Kidney epithelial cell (primary cell): ENCODE data around the gene SNTG2. TPM values are rescaled to one million over a fixed set of nuclear protein-coding genes. Genes with fewer than 3 reads are reported as not detected.

Experiments
- DNase-seq: peaks from one replicate; pipeline ENCODE4 v3.0.0-alpha.2; 2010; ENCODE audit warnings: low read depth
- H3K27me3 ChIP-seq: 2 replicates; pipeline ENCODE4 v1.6.0; 2011; ENCODE audit warnings: low read length; ENCODE audit not compliant: control insufficient read depth, insufficient read depth
- H3K36me3 ChIP-seq: 2 replicates; pipeline ENCODE4 v1.5.1; 2011; ENCODE audit warnings: low read length; ENCODE audit not compliant: control insufficient read depth, insufficient read depth
- H3K4me3 ChIP-seq: 2 replicates; pipeline ENCODE4 v1.5.1; 2011; ENCODE audit warnings: low read depth, mild to moderate bottlenecking, control low read depth, low read length
- CTCF ChIP-seq: IDR thresholded peaks from 2 replicates; pipeline ENCODE4 v1.5.1; 2011; ENCODE audit warnings: mild to moderate bottlenecking, moderate library complexity, low read length, control low read depth, inconsistent platforms; ENCODE audit not compliant: insufficient read depth, poor library complexity, severe bottlenecking
- total RNA-seq: library from RNA; depleted of rRNA; stranded (reverse); fragments of >200 nt; gene quantifications from 2 replicates; pipeline ENCODE4 v1.2.3, GENCODE V29; 2015

The SNTG2 gene
- total RNA-seq, 1 donor from 2014 or later = 0.38 TPM

GRCh38 chr2:1318366-1319009 is 367.8 kb downstream of the SNTG2 start:
- no peak for TF ChIP-seq CTCF
- Histone ChIP-seq H3K36me3 (no peaks in the 10 kb centered on the region), H3K4me3 (no peak overlapping the region), H3K27me3 (no peaks in the 10 kb centered on the region)
- no peak for DNase-seq

GRCh38 chr2:1319393-1319792 is 368.7 kb downstream of the SNTG2 start:
- TF ChIP-seq CTCF = no peak
- DNase-seq = no peak
- H3K36me3 ChIP-seq = no peaks in the 10 kb centered on the region
- H3K27me3 ChIP-seq = no peaks in the 10 kb centered on the region
- H3K4me3 ChIP-seq = no peak overlapping the region

GRCh38 chr2:1321321-1321720 is 370.7 kb downstream of the SNTG2 start:
- H3K4me3 ChIP-seq = no peak overlapping the region
- no peaks in the 10 kb centered on the region for H3K36me3 ChIP-seq
- no peaks in the 10 kb centered on the region for H3K27me3 ChIP-seq
- no peak for TF ChIP-seq CTCF
- no peak for DNase-seq

GRCh38 chr2:1324884-1325283 is 374.2 kb downstream of the SNTG2 start:
- no peaks in the 10 kb centered on the region for H3K36me3 ChIP-seq
- no peak for DNase-seq
- H3K4me3 ChIP-seq = no peak overlapping the region
- H3K27me3 ChIP-seq = no peaks in the 10 kb centered on the region
- no peak for TF ChIP-seq CTCF

GRCh38 chr2:1328684-1329083 is 378.0 kb downstream of the SNTG2 start:
- no peak for DNase-seq
- H3K27me3 ChIP-seq = no peaks in the 10 kb centered on the region
- H3K4me3 ChIP-seq = no peak overlapping the region
- H3K36me3 ChIP-seq = no peaks in the 10 kb centered on the region
- no peak for TF ChIP-seq CTCF
